Glomerular endothelial cell (primary cell): ENCODE measurements around the gene COL4A2. TPM values are rescaled to one million over a fixed set of nuclear protein-coding genes. Genes with fewer than 3 reads are reported as not detected.

ENCODE experiments used
- DNase-seq: peaks from one replicate; pipeline ENCODE4 v3.0.0-alpha.2; 2011; ENCODE audit warnings: low read depth, low spot score; ENCODE audit errors: extremely low read depth
- total RNA-seq: library from RNA; depleted of rRNA; stranded (reverse); fragments of >200 nt; gene quantifications from 2 replicates; pipeline ENCODE4 v1.2.3, GENCODE V29; 2015

Gene COL4A2
- total RNA-seq, 1 donor from 2014 or later, result 3,750 TPM

DNA sequence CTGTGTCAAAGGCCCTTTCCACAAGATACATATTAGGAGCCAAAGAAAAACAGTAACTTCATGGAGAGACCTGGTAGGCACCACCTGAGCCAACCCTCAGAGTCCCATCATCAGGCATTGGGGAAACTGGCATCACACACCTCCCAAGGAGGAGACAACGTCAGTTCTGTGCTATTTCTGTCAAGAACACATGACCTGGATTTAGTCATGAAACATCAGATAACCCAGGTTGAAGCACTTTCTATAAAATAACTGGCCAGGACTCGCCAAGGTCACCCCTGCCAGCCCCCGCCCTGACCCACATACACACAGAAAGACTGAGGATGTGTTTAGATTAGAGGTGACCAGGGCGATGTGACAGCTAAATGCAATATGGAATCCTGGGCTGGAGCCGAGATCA is 35.8 kb upstream of the COL4A2 start:
- DNase-seq, result no peak

GRCh38 chr13:110272227-110272626 is 34.9 kb upstream of the COL4A2 start:
- DNase-seq, result no peak

- DNase-seq, result no peak
These were observed 34.4 kb upstream of the COL4A2 start for GRCh38 chr13:110272651-110273050.

GRCh38 chr13:110273254-110273653 is 33.8 kb upstream of the COL4A2 start:
- DNase-seq, result no peak

DNA sequence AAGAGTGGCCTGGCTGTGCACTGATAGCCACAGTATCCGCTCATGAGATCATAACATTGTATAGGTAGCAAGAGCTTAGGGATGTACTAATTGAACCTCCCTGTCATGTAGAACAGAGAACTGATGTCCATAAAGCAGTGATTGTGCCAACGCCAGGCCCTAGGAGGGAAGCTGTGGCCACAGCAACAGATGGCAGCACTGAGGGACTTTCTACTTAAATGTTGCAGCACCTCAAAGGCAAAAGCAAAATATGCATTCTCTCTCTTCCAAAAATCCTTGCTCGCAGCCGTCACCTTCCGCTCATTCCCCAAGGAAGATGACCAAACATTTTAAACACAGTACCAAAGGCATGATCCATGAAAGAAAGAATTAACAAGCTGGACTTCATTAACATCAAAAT is 32.4 kb upstream of the COL4A2 start:
- DNase-seq, result no peak

- DNase-seq, result no peak
These were observed 31.0 kb upstream of the COL4A2 start for GRCh38 chr13:110275931-110276552.

DNA sequence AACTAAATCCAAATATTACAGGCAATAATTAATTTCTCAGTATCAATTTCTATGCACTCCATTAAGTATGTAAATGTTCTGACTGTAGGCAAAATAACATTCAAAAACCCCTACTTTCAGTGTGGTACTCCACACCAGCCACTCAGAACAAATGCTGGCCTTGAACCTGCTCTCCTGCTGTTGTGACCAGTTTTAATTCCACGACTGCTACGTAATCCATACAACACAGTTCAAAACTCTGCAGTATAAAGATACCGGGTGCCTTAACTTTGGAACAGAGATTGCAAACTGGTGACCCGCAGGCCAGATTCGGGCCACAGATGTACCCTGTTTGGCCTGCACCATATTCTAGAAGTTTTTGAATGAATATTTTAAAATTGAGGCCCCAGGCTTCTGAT is 30.5 kb upstream of the COL4A2 start:
- no peak for DNase-seq

GRCh38 chr13:110277357-110277975 is 29.6 kb upstream of the COL4A2 start:
- DNase-seq, result no peak

DNA sequence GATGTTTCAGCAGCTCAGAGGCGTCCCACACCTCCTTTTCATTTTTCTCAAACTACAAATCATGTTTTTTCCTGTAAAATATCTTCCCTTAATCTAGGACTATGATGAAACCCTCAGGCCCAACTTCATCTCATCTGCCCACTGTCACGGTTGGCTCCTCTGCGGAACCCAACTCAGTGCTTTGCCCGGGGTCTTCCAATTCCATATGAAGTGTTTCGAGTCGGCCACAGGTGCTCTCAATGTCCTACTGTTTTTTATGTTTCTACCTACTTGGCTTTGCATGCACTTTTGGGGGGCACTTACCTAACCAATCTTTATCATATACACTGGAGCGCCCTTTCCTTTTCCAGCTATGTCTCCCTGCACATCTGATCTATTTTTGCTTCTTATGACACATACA is 28.2 kb upstream of the COL4A2 start:
- no peak for DNase-seq

GRCh38 chr13:110279684-110280083 is 27.4 kb upstream of the COL4A2 start:
- DNase-seq, result no peak

GRCh38 chr13:110280231-110280813 is 26.8 kb upstream of the COL4A2 start:
- DNase-seq, result no peak

DNA sequence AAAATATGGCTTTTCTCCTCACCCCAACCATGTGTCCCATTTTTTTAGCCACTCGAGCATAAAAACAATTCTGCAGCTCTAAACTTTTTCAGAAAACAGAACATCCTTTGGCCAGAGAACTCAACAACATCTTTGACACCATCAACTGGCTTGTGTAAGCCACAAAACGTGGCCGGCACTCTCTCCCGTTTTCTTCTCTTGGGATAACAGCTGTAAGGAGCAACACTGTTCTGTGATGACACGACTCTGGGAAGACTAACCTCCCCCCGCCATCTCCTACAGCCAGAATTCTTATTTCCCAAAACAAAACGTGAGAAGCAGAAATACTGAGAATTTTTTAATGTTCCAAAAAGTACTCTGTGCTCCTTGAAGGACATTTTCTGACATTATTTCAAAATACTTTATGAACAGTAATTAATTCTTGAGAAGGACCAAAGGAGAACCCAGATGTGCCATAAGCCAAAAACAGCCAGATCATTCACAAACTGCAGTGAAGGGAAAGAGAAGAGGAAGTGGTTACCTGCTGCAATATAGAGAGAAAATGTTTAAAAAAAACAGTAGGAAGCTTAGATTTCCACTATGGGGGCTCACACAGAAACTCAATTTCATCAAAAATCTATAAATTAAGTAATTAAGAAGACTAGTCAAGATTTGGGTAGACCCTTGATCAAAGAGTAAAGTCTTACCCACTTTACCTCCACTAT is 25.9 kb upstream of the COL4A2 start:
- DNase-seq, result no peak

DNA sequence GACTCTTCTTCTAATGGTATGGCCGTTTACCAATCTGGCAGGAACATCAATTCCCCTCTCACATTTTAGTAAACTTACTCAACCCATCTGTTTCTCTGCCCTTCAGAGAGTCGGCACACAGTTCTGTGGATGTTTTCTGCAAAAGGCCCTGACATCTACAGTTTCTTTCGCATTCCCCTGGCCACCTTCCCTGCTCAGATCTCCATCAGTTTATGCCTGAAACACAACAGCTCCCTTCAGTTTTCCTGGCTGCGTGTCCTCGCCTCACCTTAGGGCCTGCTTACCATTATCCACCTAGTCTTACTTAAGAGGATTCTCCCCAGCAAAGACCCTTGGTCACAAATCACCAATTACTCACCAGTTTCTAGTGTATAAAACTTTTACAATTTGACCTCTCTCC is 25.3 kb upstream of the COL4A2 start:
- DNase-seq, result no peak

DNA sequence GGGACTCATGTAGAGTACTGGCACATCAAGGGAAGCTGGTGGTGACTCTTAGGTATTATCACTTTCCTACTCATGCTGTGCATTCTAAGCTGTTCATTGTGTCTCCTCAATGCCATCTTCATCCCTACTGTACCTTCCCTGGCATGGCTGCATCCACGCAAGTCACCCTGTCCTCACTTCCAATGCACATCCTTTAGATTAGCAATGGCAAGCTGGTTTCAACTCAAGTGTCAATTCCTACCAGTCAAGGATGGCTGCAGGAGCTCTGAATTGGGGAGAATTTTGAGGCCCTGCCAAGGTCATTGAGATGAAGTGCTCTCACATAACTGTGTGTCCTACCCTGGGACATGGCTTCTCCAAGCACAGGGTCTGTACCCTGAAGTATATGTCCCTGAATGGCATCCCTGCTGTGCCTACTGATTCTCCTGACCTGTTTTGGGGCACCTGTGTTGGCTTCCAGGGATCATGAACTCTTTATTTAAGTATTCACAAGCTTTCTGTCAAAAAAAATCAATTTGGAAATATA is 24.7 kb upstream of the COL4A2 start:
- DNase-seq, result no peak

DNA sequence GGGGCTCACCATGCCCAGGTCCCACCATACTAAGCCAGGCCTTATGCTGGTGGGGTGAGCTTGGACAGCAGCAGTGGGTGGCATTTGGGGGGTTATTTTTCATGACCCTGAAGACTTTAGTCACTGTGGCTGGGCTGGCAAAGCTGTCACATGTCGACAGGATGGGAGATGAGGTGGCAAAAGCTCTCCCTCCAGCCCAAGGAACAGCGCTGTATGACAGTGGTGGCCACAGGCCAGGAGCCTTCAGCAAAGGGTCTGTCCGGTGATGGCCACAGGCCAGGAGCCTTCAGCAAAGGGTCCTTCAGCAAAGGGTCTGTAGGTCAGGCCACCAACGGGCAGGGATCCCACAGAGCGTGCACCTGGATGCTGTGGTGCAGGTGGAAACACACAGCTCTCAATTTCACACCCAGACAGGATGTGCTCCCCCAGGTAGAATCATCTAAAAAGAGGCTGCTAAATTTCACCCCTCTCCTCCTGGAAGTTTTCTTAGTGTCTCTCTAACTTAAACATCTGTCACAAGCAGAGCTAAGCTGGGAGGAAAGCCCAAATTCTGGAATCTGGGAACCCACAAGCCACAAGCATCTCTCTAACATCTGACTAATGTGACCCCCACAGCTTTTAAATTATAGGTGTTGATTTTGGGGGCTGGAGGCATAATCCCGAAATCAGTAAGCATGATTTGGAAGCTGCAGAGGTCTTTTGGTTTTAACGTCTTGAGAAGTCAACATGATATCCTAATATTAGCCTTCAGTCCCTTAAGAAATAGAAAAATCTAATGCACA is 23.2 kb upstream of the COL4A2 start:
- no peak for DNase-seq

GRCh38 chr13:110284779-110285484 is 22.2 kb upstream of the COL4A2 start:
- DNase-seq, result no peak

GRCh38 chr13:110285991-110286832 is 20.9 kb upstream of the COL4A2 start:
- no peak for DNase-seq

- DNase-seq, result no peak
These were observed 20.0 kb upstream of the COL4A2 start for GRCh38 chr13:110286833-110287819.
